Measurements from ENCODE around the gene TTLL9. TPM values are rescaled to one million over a fixed set of nuclear protein-coding genes. Genes with fewer than 3 reads are reported as not detected.

The TTLL9 gene
- total RNA-seq, 1 donor from 2014 or later: 7.1 TPM

DNA sequence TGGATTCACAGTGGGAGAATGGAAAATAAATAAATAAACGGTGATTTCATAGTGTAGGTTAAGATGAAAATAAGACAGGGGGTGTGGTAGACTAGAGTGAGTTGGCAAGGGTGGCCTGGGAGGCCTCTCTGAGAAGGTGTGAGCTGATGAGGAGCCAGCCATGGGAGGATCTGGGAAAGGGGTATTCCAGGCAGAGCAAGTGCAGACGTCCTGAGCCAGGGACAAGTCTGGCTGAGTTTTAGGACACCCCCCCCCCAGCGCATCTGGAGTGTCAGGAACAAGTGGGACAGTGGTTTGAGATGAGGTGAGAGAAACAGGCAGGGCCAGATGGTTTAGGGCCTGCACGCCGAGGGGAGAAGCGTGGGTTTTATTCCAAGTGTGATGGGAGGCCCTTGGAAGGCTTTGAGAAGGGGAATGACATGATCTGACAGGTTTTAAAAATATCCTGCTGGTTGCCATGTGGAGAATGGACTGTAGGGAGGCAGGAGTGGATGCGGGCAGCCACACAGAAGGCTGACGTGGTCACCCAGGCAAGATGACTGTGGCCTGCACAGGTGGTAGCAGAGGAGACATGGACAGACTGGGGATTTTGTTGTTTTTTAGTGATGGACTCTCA, 118.7 kb downstream of the TTLL9 start:
- intact Hi-C loops (cut with DNase I): no loop called here
- ATAC-seq (no peak), DNase-seq (ENCODE audit: low spot score) (no peak)

DNA sequence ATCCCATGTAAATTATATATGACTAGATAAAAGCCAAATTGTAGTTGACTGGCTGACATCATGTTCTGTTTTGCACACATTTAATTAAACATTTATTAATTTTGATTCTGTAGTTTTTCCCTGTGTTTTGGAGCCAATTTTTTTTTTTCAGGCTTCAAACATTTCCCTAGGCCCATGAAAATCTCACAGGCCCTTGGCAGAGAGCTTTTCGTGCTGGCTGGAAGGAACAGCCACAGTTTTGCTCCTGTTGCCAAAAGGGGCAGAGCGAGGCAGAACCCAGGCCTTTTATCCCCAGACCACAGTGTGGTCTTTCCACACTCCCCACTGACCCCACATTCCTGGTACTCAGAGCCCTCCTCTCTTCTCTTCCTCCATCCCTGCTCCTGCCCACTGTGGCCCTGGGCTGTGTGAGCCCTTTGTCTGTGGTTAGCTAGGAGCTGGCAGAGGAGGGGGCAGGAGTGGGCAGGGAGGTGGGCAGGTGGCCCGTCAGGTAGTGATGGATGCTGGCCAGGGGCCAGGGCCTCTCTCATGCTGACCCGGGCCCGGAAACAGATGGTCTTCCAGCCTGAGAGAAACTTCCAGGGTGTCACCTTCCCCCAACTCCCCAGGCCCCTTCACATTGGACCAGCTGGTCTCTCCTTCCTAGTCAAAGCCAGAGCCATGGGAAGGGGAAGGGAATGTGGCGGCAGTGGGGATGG, 120.4 kb downstream of the TTLL9 start:
- DNase-seq (ENCODE audit: low spot score) (no peak), ATAC-seq (no peak)
- intact Hi-C loops (cut with DNase I): no loop called here

DNA sequence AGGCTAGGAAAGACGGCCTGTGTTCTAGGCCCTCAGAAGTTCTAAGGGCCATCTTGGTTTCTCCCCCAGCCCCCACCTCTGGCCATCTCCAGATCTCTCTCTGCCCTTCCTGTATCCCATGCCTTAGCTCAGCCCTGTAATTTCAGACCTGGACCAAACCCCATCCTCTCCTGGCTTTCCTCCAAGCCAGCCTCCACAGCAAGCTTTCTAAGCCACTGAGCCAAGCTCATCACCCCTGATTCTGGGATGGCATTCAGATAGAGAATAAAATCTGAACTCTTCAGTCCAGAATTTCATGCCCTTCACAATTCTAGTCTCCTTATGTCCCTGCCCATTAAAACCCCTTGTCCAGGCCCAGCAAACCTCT, 120.9 kb downstream of the TTLL9 start:
- DNase-seq (ENCODE audit: low spot score) (no peak), ATAC-seq (no peak)
- intact Hi-C loops (cut with DNase I): no loop called here

DNA sequence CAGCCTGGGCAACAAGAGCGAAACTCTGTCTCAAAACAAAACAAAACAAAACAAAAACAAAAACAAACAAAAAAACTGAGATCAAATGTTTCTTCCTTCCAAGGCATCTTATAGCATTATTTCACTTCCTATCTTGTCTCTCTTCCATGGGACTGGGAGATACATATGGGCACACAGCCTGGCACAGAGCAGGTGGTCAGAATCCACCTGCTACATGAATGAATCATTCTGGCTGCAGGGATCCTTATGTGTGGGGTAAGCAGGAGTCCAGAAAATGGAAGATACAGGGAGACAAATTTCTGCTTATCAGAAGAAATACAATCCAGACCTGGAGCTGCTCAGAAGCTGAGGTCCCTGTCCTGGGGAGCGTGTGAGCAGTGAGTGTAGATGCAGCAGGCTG, 121.7 kb downstream of the TTLL9 start:
- DNase-seq (ENCODE audit: low spot score) (no peak), ATAC-seq (no peak)
- intact Hi-C loops (cut with DNase I): no loop called here

Other genes with a start within 250 kb of the TTLL9 start
- gene COX4I2, start 232.7 kb upstream of the TTLL9 start, total RNA-seq: 8.3 TPM
- 112 TPM for gene BCL2L1, start 147.8 kb upstream of the TTLL9 start, total RNA-seq
- 0.71 TPM for gene TPX2, start 131.3 kb upstream of the TTLL9 start, total RNA-seq
- gene MYLK2, start 51.3 kb upstream of the TTLL9 start, total RNA-seq: 0.27 TPM
- 25.0 TPM for gene FOXS1, start 25.0 kb upstream of the TTLL9 start, total RNA-seq
- gene DUSP15, start 107 bp upstream of the TTLL9 start, total RNA-seq: 49.5 TPM
- gene PDRG1, start 81.4 kb downstream of the TTLL9 start, total RNA-seq: 18.5 TPM
- gene XKR7, start 97.5 kb downstream of the TTLL9 start, total RNA-seq: not detected
- 11.7 TPM for gene CCM2L, start 139.8 kb downstream of the TTLL9 start, total RNA-seq
- 24.0 TPM for gene HCK, start 181.6 kb downstream of the TTLL9 start, total RNA-seq
- 42.9 TPM for gene TM9SF4, start 239.1 kb downstream of the TTLL9 start, total RNA-seq

Data from sciatic nerve (tissue), 2 donors.